ENCODE results near the gene AGXT2.
"Not testable (repeated sequence)": the region's sequence is repeated elsewhere in the genome, so short reads cannot be mapped to it uniquely, and the experiment has no call there.

The AGXT2 gene

GRCh38 chr5:35010676-35011075 lies 37.1 kb downstream of the AGXT2 start:
- no peak for DNase-seq

- no peak for DNase-seq
These were observed 38.1 kb downstream of the AGXT2 start for GRCh38 chr5:35009657-35010056.

DNA sequence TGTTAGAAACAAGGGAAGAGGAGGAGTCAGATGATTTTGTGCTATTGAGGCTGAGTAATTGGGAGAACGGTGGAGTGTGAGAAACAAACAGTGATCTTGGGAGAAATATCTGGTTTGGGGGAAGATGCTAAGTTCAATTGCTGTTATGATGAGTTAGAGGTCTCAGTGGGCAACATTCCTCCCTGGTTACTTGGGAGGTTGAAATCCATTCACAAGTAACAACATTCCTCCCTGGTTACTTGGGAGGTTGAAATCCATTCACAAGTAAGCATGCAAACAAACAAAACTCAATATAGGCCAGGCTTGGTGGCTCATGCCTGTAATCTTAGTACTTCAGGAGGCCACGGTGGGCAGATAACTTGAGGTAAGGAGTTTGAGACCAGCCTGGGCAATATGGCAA lies 38.7 kb downstream of the AGXT2 start:
- DNase-seq, result no peak

DNA sequence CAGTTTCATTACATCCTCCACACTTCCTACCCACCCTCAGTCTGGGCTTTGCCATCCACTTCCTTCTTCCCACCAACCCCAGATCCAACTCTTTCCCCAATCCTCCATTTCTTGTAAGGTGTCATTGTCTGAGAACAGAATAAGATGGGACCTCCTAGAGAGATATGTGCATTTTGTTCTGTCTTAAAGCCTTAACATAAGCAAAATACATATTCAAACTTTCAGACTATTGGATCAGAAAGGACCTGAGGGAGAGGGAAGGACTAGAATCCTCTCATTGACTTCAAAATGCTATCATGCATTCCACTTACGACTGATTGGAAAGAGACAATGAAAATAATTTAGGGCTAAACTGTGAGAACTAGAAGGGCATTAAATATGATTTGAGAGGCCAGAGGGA lies 43.0 kb downstream of the AGXT2 start:
- DNase-seq, result no peak

DNA sequence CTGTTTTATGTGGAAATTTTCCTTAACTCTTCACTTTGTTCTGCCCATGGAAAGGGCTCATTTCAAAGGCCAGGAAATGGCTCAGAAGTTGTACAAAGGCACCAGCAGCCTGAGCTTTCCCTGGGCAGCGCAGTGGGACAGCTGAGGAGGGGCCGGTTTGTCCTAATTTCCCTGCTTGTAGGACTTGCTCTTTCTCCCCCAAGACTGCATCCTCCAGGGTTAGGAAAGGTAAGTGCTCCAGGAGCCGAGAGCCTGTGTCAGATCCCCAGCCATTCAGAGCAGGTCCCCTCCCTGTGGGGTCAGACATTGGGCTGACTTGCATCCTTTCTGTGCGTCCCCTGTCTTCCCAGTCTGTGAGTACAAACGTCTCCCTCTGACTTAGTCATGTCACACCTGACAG lies 43.5 kb downstream of the AGXT2 start:
- DNase-seq, result no peak

DNA sequence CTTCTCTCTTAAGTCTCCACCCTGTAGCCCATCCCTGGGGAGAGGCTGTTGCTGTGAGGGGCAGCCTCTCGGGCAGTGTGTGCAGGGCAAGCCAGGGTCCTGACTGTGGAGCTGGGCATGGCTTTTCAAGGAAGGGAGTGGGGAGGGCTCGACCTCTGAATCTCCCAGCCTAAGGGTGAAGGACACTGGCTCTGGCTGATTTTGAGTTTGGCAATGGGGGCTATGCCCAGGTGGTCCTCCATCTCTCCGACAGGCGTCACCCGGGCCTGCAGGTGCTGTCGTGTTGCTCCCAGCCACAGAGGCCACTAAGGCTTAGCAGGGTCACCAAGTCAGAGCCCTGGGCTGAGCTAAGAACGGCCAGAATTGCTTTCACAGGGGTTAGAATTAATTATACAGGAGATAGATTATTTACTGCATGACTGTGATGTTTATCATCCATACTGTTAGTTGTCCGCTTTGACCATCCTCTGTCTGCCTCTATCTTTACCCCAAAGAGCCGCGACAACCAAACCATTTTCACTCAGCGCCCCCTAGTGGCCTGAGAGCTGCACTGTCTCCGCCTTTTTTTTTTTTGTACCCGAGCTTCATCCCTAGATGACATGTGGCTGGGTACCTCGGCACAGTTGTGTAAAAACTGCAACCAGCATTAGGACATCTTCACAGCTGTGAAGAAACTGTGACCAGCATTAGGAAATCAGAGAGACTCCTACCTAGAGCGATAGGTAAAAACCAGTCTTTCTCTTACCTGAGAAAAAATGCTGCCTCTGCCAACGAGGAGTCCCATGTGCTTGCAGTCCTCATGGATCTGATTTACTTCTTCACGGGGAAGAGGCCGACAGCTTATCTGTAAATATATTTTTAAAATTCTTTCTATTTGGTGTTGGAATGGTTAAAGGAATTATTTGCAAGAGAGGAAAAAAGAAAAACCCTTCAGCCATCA lies 44.5 kb downstream of the AGXT2 start:
- peak; percentile 43 for DNase-seq

DNA sequence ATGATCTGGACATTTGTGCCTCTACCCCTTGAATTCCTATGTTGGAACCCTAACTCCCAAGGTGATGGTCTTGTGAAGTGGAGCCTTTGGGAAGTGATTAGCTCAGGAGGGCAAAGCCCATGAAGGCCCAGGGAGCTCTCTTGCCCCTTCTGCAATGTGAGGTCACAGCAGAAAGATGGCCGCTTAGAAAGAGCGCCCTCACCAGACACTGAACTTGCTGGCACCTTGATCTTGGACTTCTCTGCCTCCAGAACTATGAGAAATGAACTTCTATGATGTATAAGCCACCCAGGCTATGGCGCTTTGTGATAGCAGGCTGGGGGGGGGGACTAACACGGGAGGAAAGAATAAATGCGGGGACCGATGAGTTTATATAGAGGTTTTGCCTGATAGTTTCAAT lies 45.3 kb downstream of the AGXT2 start:
- DNase-seq, result no peak

GRCh38 chr5:35001842-35002241 lies 45.9 kb downstream of the AGXT2 start:
- no peak for DNase-seq

GRCh38 chr5:34998058-34998789 lies 49.5 kb downstream of the AGXT2 start:
- no peak for DNase-seq

DNA sequence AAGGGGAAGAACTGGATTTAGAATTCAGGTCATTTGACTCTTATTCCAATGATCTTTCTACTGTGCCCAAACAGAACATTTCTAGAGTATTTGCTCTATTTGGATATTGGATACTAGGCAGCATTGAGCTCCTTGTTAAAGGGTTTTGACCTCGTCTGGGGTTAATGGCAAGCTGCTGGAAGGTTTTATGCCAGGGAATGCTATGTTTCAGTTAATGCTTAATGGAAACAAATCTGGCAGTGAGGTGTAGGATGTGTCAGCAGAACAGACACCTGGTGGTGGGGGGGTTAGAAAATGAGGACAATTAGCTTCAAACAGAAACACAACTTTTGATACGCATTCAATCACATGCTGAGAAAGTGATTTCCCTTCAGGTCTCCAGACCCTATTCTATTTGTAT lies 51.5 kb downstream of the AGXT2 start:
- DNase-seq, result no peak

- DNase-seq, result no peak
These were observed 53.8 kb downstream of the AGXT2 start for GRCh38 chr5:34993951-34994350.

GRCh38 chr5:34991486-34992238 lies 56.1 kb downstream of the AGXT2 start:
- no peak for DNase-seq

- DNase-seq, result no peak
These were observed 60.8 kb downstream of the AGXT2 start for GRCh38 chr5:34986965-34987364.

GRCh38 chr5:34982823-34983222 lies 64.9 kb downstream of the AGXT2 start:
- DNase-seq, result no peak

GRCh38 chr5:34978681-34979080 lies 69.1 kb downstream of the AGXT2 start:
- no peak for DNase-seq

- no peak for DNase-seq
These were observed 69.7 kb downstream of the AGXT2 start for GRCh38 chr5:34977934-34978613.

GRCh38 chr5:34976347-34976746 lies 71.4 kb downstream of the AGXT2 start:
- DNase-seq, result no peak

DNA sequence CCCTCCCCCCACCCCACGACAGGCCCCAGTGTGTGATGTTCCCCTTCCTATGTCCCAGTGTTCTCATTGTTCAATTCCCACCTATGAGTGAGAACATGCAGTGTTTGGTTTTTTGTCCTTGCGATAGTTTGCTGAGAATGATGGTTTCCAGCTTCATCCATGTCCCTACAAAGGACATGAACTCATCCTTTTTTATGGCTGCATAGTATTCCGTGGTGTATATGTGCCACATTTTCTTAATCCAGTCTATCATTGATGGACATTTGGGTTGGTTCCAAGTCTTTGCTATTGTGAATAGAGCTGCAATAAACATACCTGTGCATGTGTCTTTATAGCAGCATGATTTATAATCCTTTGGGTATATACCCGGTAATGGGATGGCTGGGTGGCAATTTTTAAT lies 76.1 kb downstream of the AGXT2 start:
- not testable (repeated sequence) for DNase-seq

DNA sequence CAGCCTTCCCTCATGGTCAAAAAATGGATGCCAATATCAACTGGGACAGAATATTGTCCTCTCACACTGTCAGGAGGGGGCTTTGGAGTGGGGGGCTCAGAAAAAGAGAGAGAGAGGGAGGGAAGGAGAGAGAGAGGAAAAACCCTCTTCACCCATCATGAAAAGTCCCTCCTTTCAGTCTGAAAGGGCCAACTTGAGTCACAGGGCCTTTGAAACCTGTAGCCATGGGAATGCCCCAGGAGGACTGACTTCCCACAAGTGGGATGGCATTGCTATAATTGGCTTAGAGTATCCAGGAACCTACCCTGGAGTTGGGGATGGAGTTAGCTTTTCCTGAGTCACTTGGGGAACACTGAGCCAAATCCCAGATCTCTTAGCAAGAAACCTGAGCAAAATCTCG lies 77.2 kb downstream of the AGXT2 start:
- DNase-seq, result no peak

DNA sequence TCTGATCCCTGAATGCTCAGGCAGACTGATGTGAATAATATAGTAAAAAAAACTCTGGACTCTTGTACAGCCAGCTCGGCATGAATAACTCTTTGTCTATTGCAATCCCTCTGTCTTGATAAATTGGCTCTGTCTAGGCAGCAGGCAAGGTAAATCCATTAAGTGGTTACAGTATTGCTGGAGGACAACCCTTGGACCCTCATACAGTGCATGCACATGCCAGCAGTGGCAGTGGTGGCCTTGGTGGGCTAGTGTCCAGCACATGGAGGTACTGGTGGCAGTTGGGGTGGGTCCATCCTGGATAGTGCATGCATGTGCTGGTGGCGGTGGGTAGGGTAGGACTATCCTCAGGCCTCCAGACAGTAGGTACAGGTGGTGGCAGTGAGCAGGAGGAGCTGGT lies 79.5 kb downstream of the AGXT2 start:
- DNase-seq, result no peak

- no peak for DNase-seq
These were observed 80.2 kb downstream of the AGXT2 start for GRCh38 chr5:34967540-34967939.

DNA sequence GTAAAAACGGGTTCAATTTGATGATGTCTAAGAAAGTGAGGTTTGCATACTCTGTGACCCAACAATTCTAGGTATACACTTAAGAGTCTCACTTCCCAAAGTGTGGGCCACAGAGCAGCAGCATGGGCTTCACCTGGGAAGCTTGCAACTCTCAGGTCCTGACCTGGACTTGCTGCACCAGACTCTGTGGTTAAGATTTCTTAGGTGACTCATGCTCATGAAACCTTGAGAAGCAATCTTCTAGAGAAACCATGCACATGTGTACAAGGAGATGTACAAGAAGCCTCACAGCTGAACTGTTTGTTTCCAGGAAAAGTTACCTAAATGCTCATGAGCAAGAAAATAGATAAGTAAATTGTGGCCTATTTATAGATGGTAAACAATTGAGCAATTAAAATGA lies 88.4 kb downstream of the AGXT2 start:
- DNase-seq, result no peak
